Psoas muscle (tissue), 8 donors: ENCODE data around the gene TALDO1. TPM values are rescaled to one million over a fixed set of nuclear protein-coding genes. Genes with fewer than 3 reads are reported as not detected.
"Not testable (repeated sequence)": the region's sequence is repeated elsewhere in the genome, so short reads cannot be mapped to it uniquely, and the experiment has no call there.

Source experiments
- ATAC-seq, 4 donors: fragments of 200-7000 bp; cut with Tn5 transposase; one replicate each; pipeline ENCODE4 v1.9.1; 2020; ENCODE audit warnings: moderate library complexity in 3 of 4, mild to moderate bottlenecking in 2 of 4
- DNase-seq, 2 donors: peaks; one replicate each; pipeline ENCODE4 v3.0.0-alpha.2; 2020
- H3K27ac ChIP-seq: fragments of 200-600 bp; one replicate; pipeline ENCODE4 v1.8.0; 2022
- H3K27me3 ChIP-seq, 3 donors: fragments of 200-600 bp in 1 of 3; one replicate each; pipeline versions ENCODE4 v1.6.1 to v1.8.0; 2013 to 2022; ENCODE audit warnings: low read length in 2 of 3, mild to moderate bottlenecking in 2 of 3, moderate library complexity in 1 of 3; ENCODE audit not compliant: insufficient read depth in 3 of 3
- H3K36me3 ChIP-seq, 2 donors: fragments of 200-600 bp in 1 of 2; one replicate each; pipeline versions ENCODE4 v1.6.1 to v1.8.0; 2013 to 2022; ENCODE audit warnings: low read depth in 1 of 2, mild to moderate bottlenecking in 1 of 2, moderate library complexity in 1 of 2; ENCODE audit not compliant: insufficient read depth in 1 of 2
- H3K4me1 ChIP-seq: fragments of 200-600 bp; one replicate; pipeline ENCODE4 v1.8.0; 2022
- H3K4me3 ChIP-seq: fragments of 200-600 bp; one replicate; pipeline ENCODE4 v1.8.0; 2022; ENCODE audit warnings: mild to moderate bottlenecking
- H3K9me3 ChIP-seq: fragments of 200-600 bp; one replicate; pipeline ENCODE4 v1.8.0; 2022
- WGBS, 3 donors: extraction: QIAGEN DNeasy Blood & Tissue Kit; methylation state at CpG; one replicate each; pipeline versions ENCODE4 v1.1.6 to v1.1.7; 2013; 5-methylcytosine and 5-hydroxymethylcytosine counted together
- intact Hi-C, 2 donors: fragments of 100-400 bp; cut with DNase I; formaldehyde crosslinking; loops; one replicate each; pipeline versions ENCODE4 v1.11.0 to v1.14.2; 2022
- polyA plus RNA-seq, 3 donors: library from polyadenylated mRNA; stranded (reverse); fragments of 200-250 nt; gene quantifications; one replicate each; pipeline ENCODE4 v1.2.3, GENCODE V29; 2013
- total RNA-seq, 4 donors: library from RNA; stranded (reverse); fragmentation: NEBNext Ultra II Directional in 2 of 4; extraction: Animal tissue kit (Norgen Biotek cat#: 25700) in 2 of 4; gene quantifications; one replicate each; pipeline versions ENCODE4 v1.2.1 to v1.2.4, GENCODE V29; 2021 to 2023
- TF ChIP-seq, protein P1 (sequence below): fragments of 200-600 bp; IDR thresholded peaks from one replicate; pipeline ENCODE4 v1.8.0; 2022; ENCODE audit warnings: antibody characterized with exemption
- donor health status: healthy with polysubstance abuse.
- donor health status: DM: no; HTN: no; CAD: no; lungs with moderate emphysema.
- donor health status: Bipolar disorder and iron deficiency.
- donor health status: healthy.
- donor health status: DM: yes; HTN: yes; CAD: no.
- donor health status: DM: no; HTN: no; CAD: no.
- donor health status: DM: no; HTN: no; CAD: no.
- donor health status: DM: yes; HTN: yes; CAD: no.

Gene TALDO1
- total and polyA plus RNA-seq, 7 donors, result 58.7 to 140 (median 77.7) TPM

DNA sequence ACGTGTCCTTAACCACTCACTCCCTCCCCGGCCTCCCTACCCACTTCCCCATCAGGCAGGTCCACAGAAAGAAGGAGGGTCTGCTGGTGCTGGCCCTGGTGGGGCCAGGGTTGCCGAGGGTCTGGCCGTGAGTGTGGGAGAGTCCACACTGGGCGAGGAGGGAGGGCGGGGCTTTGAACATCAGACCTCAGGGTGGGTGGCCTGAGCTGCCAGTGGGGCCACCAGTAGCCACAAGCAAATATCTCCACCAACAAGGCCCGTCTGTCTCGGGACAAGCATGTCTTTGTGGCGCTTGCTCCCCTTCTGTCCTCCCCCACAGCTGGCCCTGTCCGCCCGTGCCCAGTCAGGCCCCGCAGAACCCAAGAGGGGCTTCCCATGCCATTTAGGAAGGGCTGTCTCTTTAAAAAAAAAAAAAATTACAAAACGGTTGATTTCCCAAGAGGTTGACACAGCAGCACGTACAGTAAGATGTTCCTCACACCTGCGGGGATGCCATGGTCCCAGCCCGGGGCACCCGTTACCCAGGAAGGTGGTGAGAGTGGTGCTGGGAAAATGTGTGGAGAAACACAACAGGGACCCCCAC lies 17.7 kb upstream of the TALDO1 start:
- intact Hi-C loops, result no loop called here
- Histone ChIP-seq H3K4me3 (no peak overlapping the region), H3K36me3 (no peaks in the 10 kb centered on the region), H3K27me3 (peaks cover 0 to 26% (median 11%) of the 10 kb centered on the region in 3 donors), H3K9me3 (no peaks in the 10 kb centered on the region), H3K27ac (no peak overlapping the region), H3K4me1 (peaks cover 11% of the 10 kb centered on the region)
- ATAC-seq (no peak), DNase-seq (no peak)
- TF ChIP-seq, protein P1, sequence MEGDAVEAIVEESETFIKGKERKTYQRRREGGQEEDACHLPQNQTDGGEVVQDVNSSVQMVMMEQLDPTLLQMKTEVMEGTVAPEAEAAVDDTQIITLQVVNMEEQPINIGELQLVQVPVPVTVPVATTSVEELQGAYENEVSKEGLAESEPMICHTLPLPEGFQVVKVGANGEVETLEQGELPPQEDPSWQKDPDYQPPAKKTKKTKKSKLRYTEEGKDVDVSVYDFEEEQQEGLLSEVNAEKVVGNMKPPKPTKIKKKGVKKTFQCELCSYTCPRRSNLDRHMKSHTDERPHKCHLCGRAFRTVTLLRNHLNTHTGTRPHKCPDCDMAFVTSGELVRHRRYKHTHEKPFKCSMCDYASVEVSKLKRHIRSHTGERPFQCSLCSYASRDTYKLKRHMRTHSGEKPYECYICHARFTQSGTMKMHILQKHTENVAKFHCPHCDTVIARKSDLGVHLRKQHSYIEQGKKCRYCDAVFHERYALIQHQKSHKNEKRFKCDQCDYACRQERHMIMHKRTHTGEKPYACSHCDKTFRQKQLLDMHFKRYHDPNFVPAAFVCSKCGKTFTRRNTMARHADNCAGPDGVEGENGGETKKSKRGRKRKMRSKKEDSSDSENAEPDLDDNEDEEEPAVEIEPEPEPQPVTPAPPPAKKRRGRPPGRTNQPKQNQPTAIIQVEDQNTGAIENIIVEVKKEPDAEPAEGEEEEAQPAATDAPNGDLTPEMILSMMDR, result no peak
- WGBS, 3 donors, result 56 to 72% (median 64%) methylated on average over 17 of the region's 17 CpGs

- TF ChIP-seq, protein P1, result no peak
- no peaks in the 10 kb centered on the region for H3K36me3 ChIP-seq
- DNase-seq (no peak), ATAC-seq (no peak)
- H3K4me1 ChIP-seq, result peaks cover 5% of the 10 kb centered on the region
- peaks cover 0 to 2% (median 0%) of the 10 kb centered on the region in 3 donors for H3K27me3 ChIP-seq
- no peak overlapping the region for H3K4me3 ChIP-seq
- no peak overlapping the region for H3K27ac ChIP-seq
- WGBS, 3 donors, result 75 to 80% (median 77%) methylated on average over 20 of the region's 20 CpGs
- intact Hi-C loops, result no loop called here
- no peaks in the 10 kb centered on the region for H3K9me3 ChIP-seq
These were observed 14.2 kb upstream of the TALDO1 start for GRCh38 chr11:733072-733471.

DNA sequence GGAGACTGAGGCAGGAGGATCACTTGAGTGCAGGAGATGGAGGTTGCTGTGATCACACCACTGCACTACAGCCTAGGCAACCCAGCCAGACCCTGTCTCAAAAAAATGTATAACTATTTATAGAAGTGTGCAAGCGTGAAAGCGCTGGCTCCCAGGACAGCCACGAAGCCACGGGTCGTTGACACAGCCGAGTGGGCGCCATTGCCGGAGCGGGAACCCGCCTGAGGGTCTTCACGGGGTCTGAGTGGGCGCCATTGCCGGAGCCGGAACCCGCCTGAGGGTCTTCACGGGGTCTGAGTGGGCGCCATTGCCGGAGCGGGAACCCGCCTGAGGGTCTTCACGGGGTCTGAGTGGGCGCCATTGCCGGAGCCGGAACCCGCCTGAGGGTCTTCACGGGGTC lies 12.7 kb upstream of the TALDO1 start:
- H3K4me1 ChIP-seq, H3K9me3 ChIP-seq, H3K4me3 ChIP-seq, H3K27ac ChIP-seq, DNase-seq, intact Hi-C loops, H3K36me3 ChIP-seq, H3K27me3 ChIP-seq, ATAC-seq: not testable (repeated sequence)
- WGBS, 3 donors, result 91 to 95% (median 92%) methylated on average over 21 to 26 of the region's 26 CpGs

DNA sequence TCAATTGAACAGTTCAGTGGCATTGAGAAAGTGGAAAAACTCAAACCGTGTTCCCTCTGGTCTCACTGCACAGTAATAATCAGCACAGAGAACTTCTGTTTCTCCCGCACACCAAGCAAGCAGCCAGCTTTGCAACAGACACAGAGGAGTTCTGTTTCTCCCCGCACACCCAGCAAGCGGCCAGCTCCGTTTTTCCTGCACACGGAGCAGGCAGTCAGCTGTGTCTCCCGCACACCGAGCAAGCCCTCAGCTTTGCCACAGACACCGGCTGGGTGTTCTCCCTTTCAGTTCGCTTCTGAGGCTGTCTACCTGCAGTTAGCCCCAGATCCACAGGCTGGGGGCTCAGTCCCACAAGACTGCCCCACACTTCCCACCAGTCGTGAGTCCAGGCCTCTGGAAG lies 9.9 kb upstream of the TALDO1 start:
- Histone ChIP-seq H3K4me3 (no peak overlapping the region), H3K4me1 (no peaks in the 10 kb centered on the region), H3K36me3 (no peaks in the 10 kb centered on the region), H3K9me3 (no peaks in the 10 kb centered on the region), H3K27me3 (no peaks in the 10 kb centered on the region), H3K27ac (no peak overlapping the region)
- no peak for DNase-seq
- no peak for ATAC-seq
- WGBS, 3 donors, result 36 to 42% (median 37%) methylated on average over 11 of the region's 11 CpGs
- intact Hi-C loops, result no loop called here
- TF ChIP-seq, protein P1, result no peak

GRCh38 chr11:737899-738298 lies 9.4 kb upstream of the TALDO1 start:
- H3K36me3 ChIP-seq, intact Hi-C loops, H3K4me3 ChIP-seq, ATAC-seq, H3K27me3 ChIP-seq, H3K4me1 ChIP-seq, DNase-seq, H3K9me3 ChIP-seq, H3K27ac ChIP-seq: not testable (repeated sequence)
- WGBS, 3 donors, result 48 to 56% (median 53%) methylated on average over 10 of the region's 10 CpGs

GRCh38 chr11:742156-742546 lies 5.1 kb upstream of the TALDO1 start:
- no peaks in the 10 kb centered on the region for H3K36me3 ChIP-seq
- H3K4me1 ChIP-seq, result no peaks in the 10 kb centered on the region
- intact Hi-C loops, result no loop called here
- TF ChIP-seq, protein P1, result no peak
- 86 to 90% (median 89%) methylated on average over 3 of the region's 3 CpGs for WGBS, 3 donors
- H3K4me3 ChIP-seq, result no peak overlapping the region
- no peaks in the 10 kb centered on the region for H3K9me3 ChIP-seq
- ATAC-seq, result no peak
- no peak overlapping the region for H3K27ac ChIP-seq
- DNase-seq, result no peak
- no peaks in the 10 kb centered on the region for H3K27me3 ChIP-seq
